Measurements from ENCODE around the gene MTHFSD. TPM values are rescaled to one million over a fixed set of nuclear protein-coding genes. Genes with fewer than 3 reads are reported as not detected.
A peak's percentile ranks its signal among the peaks of the same experiment; 100 is the strongest.

MTHFSD gene, protein sequence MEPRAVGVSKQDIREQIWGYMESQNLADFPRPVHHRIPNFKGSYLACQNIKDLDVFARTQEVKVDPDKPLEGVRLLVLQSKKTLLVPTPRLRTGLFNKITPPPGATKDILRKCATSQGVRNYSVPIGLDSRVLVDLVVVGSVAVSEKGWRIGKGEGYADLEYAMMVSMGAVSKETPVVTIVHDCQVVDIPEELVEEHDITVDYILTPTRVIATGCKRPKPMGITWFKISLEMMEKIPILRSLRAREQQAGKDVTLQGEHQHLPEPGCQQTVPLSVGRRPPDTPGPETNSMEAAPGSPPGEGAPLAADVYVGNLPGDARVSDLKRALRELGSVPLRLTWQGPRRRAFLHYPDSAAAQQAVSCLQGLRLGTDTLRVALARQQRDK
- 14.1 to 15.7 TPM (median 15.3 TPM) in 3 replicates for total RNA-seq (2021)
- percentile 71 among the genes with signal in this experiment for Bru-seq, nascent RNA
- long read RNA-seq, experiment 1, transcript MTHFSD-220 (8 exons, 1,207 nt), result major isoform, 7 of 35 reads
- long read RNA-seq, experiment 1, transcript MTHFSD-202 (8 exons, 1,210 nt), result minor isoform, 5 of 35 reads
- long read RNA-seq, experiment 1, partial matches to known transcripts, result 1 of 35 reads
- long read RNA-seq, experiment 1, other reads (novel, unspliced or antisense), result 12 of 35 reads
- long read RNA-seq, experiment 2, transcript MTHFSD-219 (1 exons, 3,623 nt), result major isoform, 5 of 12 reads
- long read RNA-seq, experiment 2, partial matches to known transcripts, result 6 of 12 reads
- long read RNA-seq, experiment 2, other reads (novel, unspliced or antisense), result 0 of 12 reads
- long read RNA-seq, experiment 3, partial matches to known transcripts, result 0 of 4 reads
- long read RNA-seq, experiment 3, other reads (novel, unspliced or antisense), result 3 of 4 reads

DNA sequence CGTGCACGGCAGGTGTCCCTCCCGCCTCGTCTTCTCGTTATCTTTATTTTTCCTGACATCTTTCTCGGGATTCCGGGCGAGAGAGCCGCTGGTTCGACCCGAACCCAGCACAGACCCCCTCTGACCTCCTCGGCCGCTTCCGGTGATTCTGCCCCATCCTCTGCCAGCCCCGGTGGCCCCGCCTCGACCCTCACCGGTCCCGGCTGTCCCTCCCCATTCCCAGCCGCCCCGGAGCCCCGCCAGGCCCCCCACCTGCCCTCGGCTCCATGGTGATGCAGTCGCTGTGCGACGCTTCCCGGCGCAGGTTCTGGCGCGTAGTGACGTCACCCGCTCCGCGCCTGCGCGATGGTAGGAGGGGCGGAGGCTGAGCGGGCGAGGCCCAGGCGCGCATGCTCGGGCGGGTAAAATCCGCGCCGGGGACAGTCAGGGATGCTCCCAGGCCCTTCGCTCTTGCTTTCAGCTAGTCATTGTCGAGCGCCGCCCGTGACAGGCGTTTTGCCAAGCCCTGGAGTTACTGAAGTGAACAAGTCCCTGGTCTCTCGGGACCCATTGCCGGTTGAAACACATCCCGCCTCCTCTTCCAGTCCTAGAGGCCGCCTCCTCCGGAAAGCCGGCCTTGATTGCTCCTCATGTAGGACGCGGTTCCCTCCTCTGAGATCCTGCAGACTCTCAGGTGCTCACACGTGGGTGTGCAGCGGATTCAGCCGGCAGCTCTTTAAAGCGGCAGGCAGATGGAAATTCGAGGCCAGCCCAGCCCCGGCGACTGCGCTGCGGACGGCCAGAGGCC is at the start of gene MTHFSD:
Gene MTHFSD (minus strand): TSS at position 319 of the 787 bp plus-strand sequence. CDS start 51 bp downstream, at position 268.
- DNase-seq (ENCODE audit: low spot score) (peak; percentile 94), ATAC-seq (peak; percentile 90)
- H3K27me3 Mint-ChIP-seq (ENCODE audit: low read depth), result no peaks in the 10 kb centered on the region; the same call in 1 of the 2 replicates
- H3K4me3 Mint-ChIP-seq, result peak within 1 kb of the TSS; percentile 94
- CTCF ChIA-PET, result interaction anchor here (0.6 to 1.0 kb wide), 2 partner anchors 38 to 522 kb away, joined by 3 to 4 read pairs; no protein-coding TSS in a partner anchor
- H3K27ac Mint-ChIP-seq, result peak within 1 kb of the TSS; percentile 72
- H3K4me1 Mint-ChIP-seq, result peaks cover 9% of the 10 kb centered on the region; the same call in 1 of the 2 replicates
- H3K9me3 Mint-ChIP-seq, result no peaks in the 10 kb centered on the region
- POLR2A ChIA-PET, result no interaction called here
- H3K36me3 Mint-ChIP-seq, result no peaks in the 10 kb centered on the region
- TF ChIP-seq ATF3 (CRISPR knock-in tag; conservative IDR thresholded peaks at IDR 0.05), result no peak
- TF ChIP-seq, protein P1, sequence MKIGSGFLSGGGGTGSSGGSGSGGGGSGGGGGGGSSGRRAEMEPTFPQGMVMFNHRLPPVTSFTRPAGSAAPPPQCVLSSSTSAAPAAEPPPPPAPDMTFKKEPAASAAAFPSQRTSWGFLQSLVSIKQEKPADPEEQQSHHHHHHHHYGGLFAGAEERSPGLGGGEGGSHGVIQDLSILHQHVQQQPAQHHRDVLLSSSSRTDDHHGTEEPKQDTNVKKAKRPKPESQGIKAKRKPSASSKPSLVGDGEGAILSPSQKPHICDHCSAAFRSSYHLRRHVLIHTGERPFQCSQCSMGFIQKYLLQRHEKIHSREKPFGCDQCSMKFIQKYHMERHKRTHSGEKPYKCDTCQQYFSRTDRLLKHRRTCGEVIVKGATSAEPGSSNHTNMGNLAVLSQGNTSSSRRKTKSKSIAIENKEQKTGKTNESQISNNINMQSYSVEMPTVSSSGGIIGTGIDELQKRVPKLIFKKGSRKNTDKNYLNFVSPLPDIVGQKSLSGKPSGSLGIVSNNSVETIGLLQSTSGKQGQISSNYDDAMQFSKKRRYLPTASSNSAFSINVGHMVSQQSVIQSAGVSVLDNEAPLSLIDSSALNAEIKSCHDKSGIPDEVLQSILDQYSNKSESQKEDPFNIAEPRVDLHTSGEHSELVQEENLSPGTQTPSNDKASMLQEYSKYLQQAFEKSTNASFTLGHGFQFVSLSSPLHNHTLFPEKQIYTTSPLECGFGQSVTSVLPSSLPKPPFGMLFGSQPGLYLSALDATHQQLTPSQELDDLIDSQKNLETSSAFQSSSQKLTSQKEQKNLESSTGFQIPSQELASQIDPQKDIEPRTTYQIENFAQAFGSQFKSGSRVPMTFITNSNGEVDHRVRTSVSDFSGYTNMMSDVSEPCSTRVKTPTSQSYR (CRISPR knock-in tag; IDR thresholded peaks at IDR 0.05), result no peak
- 0 out of 2 replicates have a peak, but pooled peaks have one; percentile 16 for TF ChIP-seq HMGA2 (CRISPR knock-in tag; IDR thresholded peaks at IDR 0.05)
- TF ChIP-seq CREM (CRISPR knock-in tag; IDR thresholded peaks at IDR 0.05), result peak; percentile 99
- no peak for TF ChIP-seq NR2C2 (CRISPR knock-in tag; IDR thresholded peaks at IDR 0.05)
- no peak for TF ChIP-seq SOX15 (CRISPR knock-in tag; IDR thresholded peaks at IDR 0.05)
- TF ChIP-seq RELA (CRISPR knock-in tag; IDR thresholded peaks at IDR 0.05; ENCODE audit: borderline replicate concordance), result 0 out of 2 replicates have a peak, but pooled peaks have one; percentile 19
- TF ChIP-seq HMGXB4 (CRISPR knock-in tag; IDR thresholded peaks at IDR 0.05), result 0 out of 2 replicates have a peak, but pooled peaks have one; percentile 42
- TF ChIP-seq ZNF317 (CRISPR knock-in tag; IDR thresholded peaks at IDR 0.05; ENCODE audit: borderline replicate concordance, low read depth), result no peak
- 0 out of 2 replicates have a peak, but pooled peaks have one; percentile 30 for TF ChIP-seq USF2 (CRISPR knock-in tag; IDR thresholded peaks at IDR 0.05)
- peak; percentile 78; the same call in 1 of the 2 replicates for TF ChIP-seq CREB1 (CRISPR knock-in tag; IDR thresholded peaks at IDR 0.05)
- no peak for TF ChIP-seq TEAD4 (CRISPR knock-in tag; IDR thresholded peaks at IDR 0.05)
- TF ChIP-seq, protein P2, sequence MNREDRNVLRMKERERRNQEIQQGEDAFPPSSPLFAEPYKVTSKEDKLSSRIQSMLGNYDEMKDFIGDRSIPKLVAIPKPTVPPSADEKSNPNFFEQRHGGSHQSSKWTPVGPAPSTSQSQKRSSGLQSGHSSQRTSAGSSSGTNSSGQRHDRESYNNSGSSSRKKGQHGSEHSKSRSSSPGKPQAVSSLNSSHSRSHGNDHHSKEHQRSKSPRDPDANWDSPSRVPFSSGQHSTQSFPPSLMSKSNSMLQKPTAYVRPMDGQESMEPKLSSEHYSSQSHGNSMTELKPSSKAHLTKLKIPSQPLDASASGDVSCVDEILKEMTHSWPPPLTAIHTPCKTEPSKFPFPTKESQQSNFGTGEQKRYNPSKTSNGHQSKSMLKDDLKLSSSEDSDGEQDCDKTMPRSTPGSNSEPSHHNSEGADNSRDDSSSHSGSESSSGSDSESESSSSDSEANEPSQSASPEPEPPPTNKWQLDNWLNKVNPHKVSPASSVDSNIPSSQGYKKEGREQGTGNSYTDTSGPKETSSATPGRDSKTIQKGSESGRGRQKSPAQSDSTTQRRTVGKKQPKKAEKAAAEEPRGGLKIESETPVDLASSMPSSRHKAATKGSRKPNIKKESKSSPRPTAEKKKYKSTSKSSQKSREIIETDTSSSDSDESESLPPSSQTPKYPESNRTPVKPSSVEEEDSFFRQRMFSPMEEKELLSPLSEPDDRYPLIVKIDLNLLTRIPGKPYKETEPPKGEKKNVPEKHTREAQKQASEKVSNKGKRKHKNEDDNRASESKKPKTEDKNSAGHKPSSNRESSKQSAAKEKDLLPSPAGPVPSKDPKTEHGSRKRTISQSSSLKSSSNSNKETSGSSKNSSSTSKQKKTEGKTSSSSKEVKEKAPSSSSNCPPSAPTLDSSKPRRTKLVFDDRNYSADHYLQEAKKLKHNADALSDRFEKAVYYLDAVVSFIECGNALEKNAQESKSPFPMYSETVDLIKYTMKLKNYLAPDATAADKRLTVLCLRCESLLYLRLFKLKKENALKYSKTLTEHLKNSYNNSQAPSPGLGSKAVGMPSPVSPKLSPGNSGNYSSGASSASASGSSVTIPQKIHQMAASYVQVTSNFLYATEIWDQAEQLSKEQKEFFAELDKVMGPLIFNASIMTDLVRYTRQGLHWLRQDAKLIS (CRISPR knock-in tag; IDR thresholded peaks at IDR 0.05; ENCODE audit: borderline replicate concordance), result no peak
- TF ChIP-seq, protein P3, sequence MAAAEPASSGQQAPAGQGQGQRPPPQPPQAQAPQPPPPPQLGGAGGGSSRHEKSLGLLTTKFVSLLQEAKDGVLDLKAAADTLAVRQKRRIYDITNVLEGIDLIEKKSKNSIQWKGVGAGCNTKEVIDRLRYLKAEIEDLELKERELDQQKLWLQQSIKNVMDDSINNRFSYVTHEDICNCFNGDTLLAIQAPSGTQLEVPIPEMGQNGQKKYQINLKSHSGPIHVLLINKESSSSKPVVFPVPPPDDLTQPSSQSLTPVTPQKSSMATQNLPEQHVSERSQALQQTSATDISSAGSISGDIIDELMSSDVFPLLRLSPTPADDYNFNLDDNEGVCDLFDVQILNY (CRISPR knock-in tag; IDR thresholded peaks at IDR 0.05), result peak; percentile 52; the same call in 1 of the 2 replicates
- TF ChIP-seq, protein P4, sequence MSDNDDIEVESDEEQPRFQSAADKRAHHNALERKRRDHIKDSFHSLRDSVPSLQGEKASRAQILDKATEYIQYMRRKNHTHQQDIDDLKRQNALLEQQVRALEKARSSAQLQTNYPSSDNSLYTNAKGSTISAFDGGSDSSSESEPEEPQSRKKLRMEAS (CRISPR knock-in tag; IDR thresholded peaks at IDR 0.05), result peak; percentile 64
- TF ChIP-seq KAT7 (CRISPR knock-in tag; IDR thresholded peaks at IDR 0.05; ENCODE audit: borderline replicate concordance), result peak; percentile 56; the same call in 1 of the 2 replicates
- no peak for TF ChIP-seq ZNF423 (CRISPR knock-in tag; IDR thresholded peaks at IDR 0.05)
- TF ChIP-seq SP1 (CRISPR knock-in tag; conservative IDR thresholded peaks at IDR 0.05), result peak; percentile 89
- TF ChIP-seq IRF2 (CRISPR knock-in tag; IDR thresholded peaks at IDR 0.05; ENCODE audit: borderline replicate concordance, low read depth), result no peak
- TF ChIP-seq RORB (CRISPR knock-in tag; IDR thresholded peaks at IDR 0.05), result no peak
- TF ChIP-seq FOXK1 (CRISPR knock-in tag; IDR thresholded peaks at IDR 0.05), result peak; percentile 61
- TF ChIP-seq FOXJ3 (CRISPR knock-in tag; IDR thresholded peaks at IDR 0.05; ENCODE audit: borderline replicate concordance), result no peak
- TF ChIP-seq GTF2I (CRISPR knock-in tag; conservative IDR thresholded peaks at IDR 0.05), result 0 out of 2 replicates have a peak, but pooled peaks have one; percentile 43

Data from WTC11 (cell line).